ENCODE results near the gene NPAS3.

NPAS3 gene

GRCh38 chr14:33814010-33814409 lies 875.3 kb downstream of the NPAS3 start:
- no peak for DNase-seq (ENCODE audit: low read depth)
- H3K4me3 ChIP-seq (ENCODE audit: low read depth, low read length), result no peak overlapping the region
- TF ChIP-seq CTCF (IDR thresholded peaks at IDR 0.05; ENCODE audit: insufficient read depth, low read depth, low read length, missing control alignments), result no peak

- no peak overlapping the region for H3K4me3 ChIP-seq (ENCODE audit: low read depth, low read length)
- DNase-seq (ENCODE audit: low read depth), result no peak
- TF ChIP-seq CTCF (IDR thresholded peaks at IDR 0.05; ENCODE audit: insufficient read depth, low read depth, low read length, missing control alignments), result no peak
Measured at GRCh38 chr14:33833706-33834465, 895.2 kb downstream of the NPAS3 start.

GRCh38 chr14:33834466-33835260 lies 896.0 kb downstream of the NPAS3 start:
- peak; percentile 37 for DNase-seq (ENCODE audit: low read depth)
- no peak overlapping the region for H3K4me3 ChIP-seq (ENCODE audit: low read depth, low read length)
- TF ChIP-seq CTCF (IDR thresholded peaks at IDR 0.05; ENCODE audit: insufficient read depth, low read depth, low read length, missing control alignments), result no peak

- no peak for DNase-seq (ENCODE audit: low read depth)
- no peak for TF ChIP-seq CTCF (IDR thresholded peaks at IDR 0.05; ENCODE audit: insufficient read depth, low read depth, low read length, missing control alignments)
- no peak overlapping the region for H3K4me3 ChIP-seq (ENCODE audit: low read depth, low read length)
Measured at GRCh38 chr14:33835261-33835655, 896.6 kb downstream of the NPAS3 start.

- TF ChIP-seq CTCF (IDR thresholded peaks at IDR 0.05; ENCODE audit: insufficient read depth, low read depth, low read length, missing control alignments), result no peak
- H3K4me3 ChIP-seq (ENCODE audit: low read depth, low read length), result no peak overlapping the region
- DNase-seq (ENCODE audit: low read depth), result no peak
Measured at GRCh38 chr14:33835677-33836076, 897.0 kb downstream of the NPAS3 start.

GRCh38 chr14:33836203-33836899 lies 897.7 kb downstream of the NPAS3 start:
- DNase-seq (ENCODE audit: low read depth), result peak; percentile 13
- no peak overlapping the region for H3K4me3 ChIP-seq (ENCODE audit: low read depth, low read length)
- TF ChIP-seq CTCF (IDR thresholded peaks at IDR 0.05; ENCODE audit: insufficient read depth, low read depth, low read length, missing control alignments), result no peak
